AG09309 (cell line): ENCODE results near the gene RCOR1.

Experiments used
- DNase-seq: peaks from one replicate; pipeline ENCODE4 v3.0.0-alpha.2; 2010; ENCODE audit warnings: low read depth
- H3K4me3 ChIP-seq: 2 replicates; pipeline ENCODE4 v1.5.1; 2011; ENCODE audit warnings: mild to moderate bottlenecking, low read depth, low read length, moderate library complexity; ENCODE audit not compliant: control insufficient read depth
- CTCF ChIP-seq: IDR thresholded peaks from 2 replicates; pipeline ENCODE4 v1.5.1; 2011; ENCODE audit warnings: mild to moderate bottlenecking, low read depth, low read length, inconsistent platforms; ENCODE audit not compliant: insufficient read depth, control insufficient read depth; ENCODE audit errors: missing control alignments

Gene RCOR1

GRCh38 chr14:102729268-102729667 is 136.8 kb downstream of the RCOR1 start:
- no peak for DNase-seq
- TF ChIP-seq CTCF: no peak
- no peak overlapping the region for H3K4me3 ChIP-seq

- no peak overlapping the region for H3K4me3 ChIP-seq
- no peak for TF ChIP-seq CTCF
- no peak for DNase-seq
Observed at GRCh38 chr14:102729825-102730224, 137.4 kb downstream of the RCOR1 start.

- no peak for DNase-seq
- H3K4me3 ChIP-seq: no peak overlapping the region
- TF ChIP-seq CTCF: no peak
Observed at GRCh38 chr14:102731101-102731870, 138.8 kb downstream of the RCOR1 start.

GRCh38 chr14:102731871-102732800 is 139.7 kb downstream of the RCOR1 start:
- no peak for DNase-seq
- no peak for TF ChIP-seq CTCF
- H3K4me3 ChIP-seq: no peak overlapping the region

- DNase-seq: no peak
- no peak overlapping the region for H3K4me3 ChIP-seq
- no peak for TF ChIP-seq CTCF
Observed at GRCh38 chr14:102732924-102733323, 140.5 kb downstream of the RCOR1 start.

GRCh38 chr14:102733326-102733725 is 140.9 kb downstream of the RCOR1 start:
- H3K4me3 ChIP-seq: no peak overlapping the region
- no peak for TF ChIP-seq CTCF
- no peak for DNase-seq
